ENCODE measurements around the gene STXBP2. TPM values are rescaled to one million over a fixed set of nuclear protein-coding genes. Genes with fewer than 3 reads are reported as not detected.

The STXBP2 gene
- total RNA-seq, 3 donors from 2014 or later (not counting 1 experiment from before 2014, with no cell fraction given), result 366 to 409 (median 384) TPM

- ATAC-seq, result no peak
- peaks cover 30% of the 10 kb centered on the region for H3K4me1 ChIP-seq (ENCODE audit: control insufficient read depth, insufficient read depth, low read length)
- peak overlapping the region; percentile 100 for H3K4me3 Mint-ChIP-seq
- no peak for TF ChIP-seq CTCF (IDR thresholded peaks at IDR 0.05)
- intact Hi-C loops (cut with micrococcal nuclease), result no loop called here
- H3K36me3 Mint-ChIP-seq, result no peaks in the 10 kb centered on the region
- DNase-seq, result no peak
- WGBS (ENCODE audit: insufficient coverage), result 7% methylated on average over 15 of the region's 15 CpGs
- H3K27me3 ChIP-seq (ENCODE audit: control insufficient read depth, insufficient read depth, low read length), result no peaks in the 10 kb centered on the region
- peak overlapping the region; percentile 90 for H3K4me3 ChIP-seq (ENCODE audit: low read length)
- no peaks in the 10 kb centered on the region for H3K27me3 Mint-ChIP-seq (ENCODE audit: low read depth in 2 of 2)
- peak overlapping the region; percentile 99 for H3K27ac Mint-ChIP-seq
- peaks cover 24% of the 10 kb centered on the region for H3K36me3 ChIP-seq (ENCODE audit: control insufficient read depth, insufficient read depth, low read length)
- peak overlapping the region; percentile 85 for H3K27ac ChIP-seq (ENCODE audit: low read length)
- H3K4me1 Mint-ChIP-seq, result peaks cover 29 to 58% of the 10 kb centered on the region in 2 donors
- H3K9me3 Mint-ChIP-seq, result no peaks in the 10 kb centered on the region
- no peaks in the 10 kb centered on the region for H3K9me3 ChIP-seq (ENCODE audit: control insufficient read depth, insufficient read depth, low read length)
Measured at GRCh38 chr19:7628589-7629311, 8.2 kb upstream of the STXBP2 start.

- H3K4me3 ChIP-seq (ENCODE audit: low read length), result peak within 1 kb of the TSS; percentile 90
- peak; percentile 94 to 98 for DNase-seq
Measured at GRCh38 chr19:7629347-7630054, 7.4 kb upstream of the STXBP2 start, which contains the start of the genes PET100 and XAB2. TSS of gene PET100 (plus strand) at chr19:7629793. CDS start at chr19:7629834, 41 bp downstream. TSS of gene XAB2 (minus strand) at chr19:7629545. CDS start at chr19:7629527, 18 bp downstream.

GRCh38 chr19:7631577-7631976 lies 5.3 kb upstream of the STXBP2 start:
- TF ChIP-seq CTCF (IDR thresholded peaks at IDR 0.05), result no peak
- H3K4me1 ChIP-seq (ENCODE audit: control insufficient read depth, insufficient read depth, low read length), result peaks cover 39% of the 10 kb centered on the region
- 98% methylated on average over 12 of the region's 12 CpGs for WGBS (ENCODE audit: insufficient coverage)
- Mint-ChIP-seq H3K9me3 (no peaks in the 10 kb centered on the region), H3K27me3 (ENCODE audit: low read depth in 2 of 2) (no peaks in the 10 kb centered on the region), H3K4me3 (no peak overlapping the region), H3K36me3 (no peaks in the 10 kb centered on the region), H3K4me1 (peaks cover 29 to 68% of the 10 kb centered on the region in 2 donors), H3K27ac (no peak overlapping the region)
- H3K36me3 ChIP-seq (ENCODE audit: control insufficient read depth, insufficient read depth, low read length), result peaks cover 7% of the 10 kb centered on the region
- no peaks in the 10 kb centered on the region for H3K27me3 ChIP-seq (ENCODE audit: control insufficient read depth, insufficient read depth, low read length)
- DNase-seq (no peak), ATAC-seq (no peak)
- no peaks in the 10 kb centered on the region for H3K9me3 ChIP-seq (ENCODE audit: control insufficient read depth, insufficient read depth, low read length)
- H3K27ac ChIP-seq (ENCODE audit: low read length), result no peak overlapping the region
- intact Hi-C loops (cut with micrococcal nuclease), result loop anchor here (10.0 kb wide), 1 partner anchor 53 kb away; the partner anchor contains the start of gene TRAPPC5
- H3K4me3 ChIP-seq (ENCODE audit: low read length), result no peak overlapping the region

More at GRCh38 chr19:7629347-7630054, 7.4 kb upstream of the STXBP2 start, which contains the start of the genes PET100 and XAB2:
- H3K9me3 ChIP-seq (ENCODE audit: control insufficient read depth, insufficient read depth, low read length), result no peaks in the 10 kb centered on the region
- H3K4me1 ChIP-seq (ENCODE audit: control insufficient read depth, insufficient read depth, low read length), result peaks cover 30% of the 10 kb centered on the region
- Mint-ChIP-seq H3K4me1 (peaks cover 29 to 58% of the 10 kb centered on the region in 2 donors), H3K27ac (peak within 1 kb of the TSS; percentile 99), H3K27me3 (ENCODE audit: low read depth in 2 of 2) (no peaks in the 10 kb centered on the region), H3K9me3 (no peaks in the 10 kb centered on the region), H3K36me3 (no peaks in the 10 kb centered on the region), H3K4me3 (peak within 1 kb of the TSS; percentile 100)
- intact Hi-C loops (cut with micrococcal nuclease), result loop anchor here (10.0 kb wide), 1 partner anchor 55 kb away; the partner anchor contains the start of gene TRAPPC5
- H3K36me3 ChIP-seq (ENCODE audit: control insufficient read depth, insufficient read depth, low read length), result peaks cover 18% of the 10 kb centered on the region
- H3K27ac ChIP-seq (ENCODE audit: low read length), result peak within 1 kb of the TSS; percentile 87
- under 1% methylated on average over 40 of the region's 40 CpGs for WGBS (ENCODE audit: insufficient coverage)
- H3K27me3 ChIP-seq (ENCODE audit: control insufficient read depth, insufficient read depth, low read length), result no peaks in the 10 kb centered on the region
- no peak for TF ChIP-seq CTCF (IDR thresholded peaks at IDR 0.05)
- peak; percentile 96 for ATAC-seq
